Measurements from ENCODE around the gene PER1. TPM values are rescaled to one million over a fixed set of nuclear protein-coding genes. Genes with fewer than 3 reads are reported as not detected.

The PER1 gene
- total RNA-seq, 1 donor: 16.6 TPM

- Histone ChIP-seq H3K27ac (ENCODE audit: low read depth, low read length) (peak overlapping the region; percentile 100), H3K4me1 (ENCODE audit: insufficient read depth, low read length) (peaks cover 53% of the 10 kb centered on the region), H3K9me3 (ENCODE audit: low read depth, low read length) (no peaks in the 10 kb centered on the region), H3K4me3 (ENCODE audit: insufficient read depth, low read length) (peak overlapping the region; percentile 79), H4K20me1 (ENCODE audit: insufficient read depth, low read length) (peaks cover 24% of the 10 kb centered on the region), H3K27me3 (ENCODE audit: insufficient read depth, low read length) (no peaks in the 10 kb centered on the region), H3K4me2 (ENCODE audit: insufficient read depth, low read length) (peak overlapping the region; percentile 92), H2AFZ (ENCODE audit: low read length) (no peak overlapping the region), H3K36me3 (ENCODE audit: insufficient read depth, low read length) (peaks cover 25% of the 10 kb centered on the region), H3K79me2 (ENCODE audit: insufficient read depth, low read length) (peaks cover 34% of the 10 kb centered on the region)
- no peak for DNase-seq (ENCODE audit: insufficient read length, low spot score, missing footprints)
- no peak for TF ChIP-seq CTCF (IDR thresholded peaks at IDR 0.05; ENCODE audit: extremely low read depth, low read depth, low read length)
Measured at GRCh38 chr17:8153031-8153451, 837 bp upstream of the PER1 start.

GRCh38 chr17:8151641-8152111 is 528 bp downstream of the PER1 start:
- H2AFZ ChIP-seq (ENCODE audit: low read length): no peak overlapping the region
- H3K4me2 ChIP-seq (ENCODE audit: insufficient read depth, low read length): peak overlapping the region; percentile 92
- H4K20me1 ChIP-seq (ENCODE audit: insufficient read depth, low read length): peaks cover 32% of the 10 kb centered on the region
- H3K9me3 ChIP-seq (ENCODE audit: low read depth, low read length): no peaks in the 10 kb centered on the region
- H3K4me3 ChIP-seq (ENCODE audit: insufficient read depth, low read length): peak overlapping the region; percentile 79
- no peak for TF ChIP-seq CTCF (IDR thresholded peaks at IDR 0.05; ENCODE audit: extremely low read depth, low read depth, low read length)
- no peaks in the 10 kb centered on the region for H3K27me3 ChIP-seq (ENCODE audit: insufficient read depth, low read length)
- peaks cover 39% of the 10 kb centered on the region for H3K36me3 ChIP-seq (ENCODE audit: insufficient read depth, low read length)
- peak overlapping the region; percentile 100 for H3K27ac ChIP-seq (ENCODE audit: low read depth, low read length)
- DNase-seq (ENCODE audit: insufficient read length, low spot score, missing footprints): peak; percentile 93
- H3K79me2 ChIP-seq (ENCODE audit: insufficient read depth, low read length): peaks cover 34% of the 10 kb centered on the region
- peaks cover 48% of the 10 kb centered on the region for H3K4me1 ChIP-seq (ENCODE audit: insufficient read depth, low read length)

- DNase-seq (ENCODE audit: insufficient read length, low spot score, missing footprints): peak; percentile 97
- Histone ChIP-seq H3K36me3 (ENCODE audit: insufficient read depth, low read length) (peaks cover 44% of the 10 kb centered on the region), H3K9me3 (ENCODE audit: low read depth, low read length) (no peaks in the 10 kb centered on the region), H2AFZ (ENCODE audit: low read length) (no peak overlapping the region), H3K27me3 (ENCODE audit: insufficient read depth, low read length) (no peaks in the 10 kb centered on the region), H3K4me1 (ENCODE audit: insufficient read depth, low read length) (peaks cover 48% of the 10 kb centered on the region), H4K20me1 (ENCODE audit: insufficient read depth, low read length) (peaks cover 36% of the 10 kb centered on the region), H3K27ac (ENCODE audit: low read depth, low read length) (peak overlapping the region; percentile 100), H3K4me3 (ENCODE audit: insufficient read depth, low read length) (peak overlapping the region; percentile 79), H3K79me2 (ENCODE audit: insufficient read depth, low read length) (peaks cover 34% of the 10 kb centered on the region), H3K4me2 (ENCODE audit: insufficient read depth, low read length) (peak overlapping the region; percentile 92)
- no peak for TF ChIP-seq CTCF (IDR thresholded peaks at IDR 0.05; ENCODE audit: extremely low read depth, low read depth, low read length)
Measured at GRCh38 chr17:8151120-8151640, 1.0 kb downstream of the PER1 start.

- TF ChIP-seq CTCF (IDR thresholded peaks at IDR 0.05; ENCODE audit: extremely low read depth, low read depth, low read length): no peak
- peaks cover 44% of the 10 kb centered on the region for H3K4me1 ChIP-seq (ENCODE audit: insufficient read depth, low read length)
- H3K4me3 ChIP-seq (ENCODE audit: insufficient read depth, low read length): peak overlapping the region; percentile 79
- H3K79me2 ChIP-seq (ENCODE audit: insufficient read depth, low read length): peaks cover 29% of the 10 kb centered on the region
- no peaks in the 10 kb centered on the region for H3K9me3 ChIP-seq (ENCODE audit: low read depth, low read length)
- H3K36me3 ChIP-seq (ENCODE audit: insufficient read depth, low read length): peaks cover 51% of the 10 kb centered on the region
- H2AFZ ChIP-seq (ENCODE audit: low read length): no peak overlapping the region
- peak overlapping the region; percentile 100 for H3K27ac ChIP-seq (ENCODE audit: low read depth, low read length)
- peaks cover 37% of the 10 kb centered on the region for H4K20me1 ChIP-seq (ENCODE audit: insufficient read depth, low read length)
- H3K27me3 ChIP-seq (ENCODE audit: insufficient read depth, low read length): no peaks in the 10 kb centered on the region
- H3K4me2 ChIP-seq (ENCODE audit: insufficient read depth, low read length): peak overlapping the region; percentile 92
- DNase-seq (ENCODE audit: insufficient read length, low spot score, missing footprints): no peak
Measured at GRCh38 chr17:8150194-8151119, 1.7 kb downstream of the PER1 start.
